ENCODE data around the gene ZFY.
A peak's percentile ranks its signal among the peaks of the same experiment; 100 is the strongest.
"Not testable (repeated sequence)": the region's sequence is repeated elsewhere in the genome, so short reads cannot be mapped to it uniquely, and the experiment has no call there.

Gene ZFY

DNA sequence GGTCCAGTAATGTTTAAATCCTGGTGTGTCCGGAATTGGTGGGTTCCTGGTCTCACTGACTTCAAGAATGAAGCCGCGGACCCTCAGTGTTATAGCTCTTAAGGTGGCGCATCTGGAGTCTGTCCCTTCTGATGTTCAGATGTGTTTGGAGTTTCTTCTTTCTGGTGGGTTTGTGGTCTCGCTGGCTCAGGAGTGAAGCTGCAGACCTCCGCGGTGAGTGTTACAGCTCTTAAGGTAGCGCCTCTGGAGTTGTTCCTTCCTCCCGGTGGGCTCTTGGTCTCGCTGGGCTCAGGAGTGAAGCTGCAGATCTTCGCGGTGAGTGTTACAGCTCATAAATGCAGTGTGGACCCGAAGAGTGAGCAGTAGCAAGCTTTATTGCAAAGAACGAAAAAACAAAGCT, 62.2 kb downstream of the ZFY start:
- not testable (repeated sequence) for ATAC-seq (replicated peaks); DNase-seq; H3K36me3 Mint-ChIP-seq (ENCODE audit: insufficient read depth); H3K9me3 Mint-ChIP-seq; H3K27ac Mint-ChIP-seq; H3K4me3 Mint-ChIP-seq; H3K27me3 Mint-ChIP-seq
- peaks cover 1 to 25% of the 10 kb centered on the region in 2 donors for H3K4me1 Mint-ChIP-seq (ENCODE audit: low read depth in 2 of 2)

- Mint-ChIP-seq H3K27ac (peak overlapping the region; percentile 91 to 95), H3K36me3 (ENCODE audit: insufficient read depth) (no peaks in the 10 kb centered on the region), H3K4me1 (ENCODE audit: low read depth in 2 of 2) (peaks cover 28 to 69% of the 10 kb centered on the region in 2 donors), H3K4me3 (peak overlapping the region; percentile 94 to 95), H3K9me3 (no peaks in the 10 kb centered on the region), H3K27me3 (no peaks in the 10 kb centered on the region)
- ATAC-seq (replicated peaks), result no peak
- DNase-seq, result no peak
Measured at GRCh38 chrY:3002190-3002589, 67.0 kb downstream of the ZFY start.

DNA sequence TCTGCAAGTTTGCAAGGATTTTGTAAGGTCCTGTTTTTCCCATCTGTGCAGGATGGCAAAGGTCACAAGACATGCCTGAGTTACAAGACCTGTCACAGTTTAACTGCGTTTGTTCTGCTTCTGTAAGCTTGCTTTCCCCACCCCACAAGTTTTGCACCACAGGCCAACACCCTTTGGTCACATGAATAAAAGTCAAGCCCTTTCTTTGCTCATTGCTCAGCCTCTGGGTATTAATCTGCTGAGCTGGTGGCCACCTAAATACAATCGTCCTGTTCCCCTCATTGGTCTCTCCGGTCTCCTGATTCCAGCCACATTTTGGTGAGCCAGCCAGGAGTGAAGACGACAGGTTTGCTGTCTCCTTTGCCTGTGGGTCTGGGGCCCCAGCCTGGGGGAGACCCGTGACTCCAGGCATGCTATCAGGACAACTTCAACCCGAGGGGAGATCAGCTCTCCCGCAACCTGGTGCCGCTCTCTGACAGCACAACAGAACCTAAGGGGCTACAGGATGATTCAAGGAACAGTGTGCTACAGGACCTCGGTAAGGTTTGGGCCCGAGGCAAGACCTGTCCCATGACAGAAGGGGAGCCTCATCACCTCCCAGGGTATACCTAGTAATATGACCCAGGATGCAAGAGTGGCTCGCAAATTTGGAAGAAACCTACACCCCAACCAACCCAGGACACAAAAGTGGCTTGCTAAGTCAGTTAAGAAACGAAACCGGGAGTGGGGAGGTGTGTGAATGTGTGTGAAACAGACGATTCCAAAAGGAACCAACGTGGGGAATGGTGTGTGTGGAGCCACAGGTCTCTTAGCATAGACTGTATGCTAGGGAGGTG, 67.7 kb downstream of the ZFY start:
- H3K36me3 Mint-ChIP-seq (ENCODE audit: insufficient read depth), result no peaks in the 10 kb centered on the region
- H3K27me3 Mint-ChIP-seq, result no peaks in the 10 kb centered on the region
- no peaks in the 10 kb centered on the region for H3K9me3 Mint-ChIP-seq
- peaks cover 28 to 76% of the 10 kb centered on the region in 2 donors for H3K4me1 Mint-ChIP-seq (ENCODE audit: low read depth in 2 of 2)
- DNase-seq, result peak in 1 of 3 experiments; percentile 29
- peak; percentile 38 for ATAC-seq (replicated peaks)
- peak overlapping the region; percentile 94 to 95 for H3K4me3 Mint-ChIP-seq
- peak overlapping the region; percentile 91 to 95 for H3K27ac Mint-ChIP-seq

GRCh38 chrY:3003516-3003830, 68.3 kb downstream of the ZFY start:
- Mint-ChIP-seq H3K27me3 (no peaks in the 10 kb centered on the region), H3K4me1 (ENCODE audit: low read depth in 2 of 2) (peaks cover 28 to 82% of the 10 kb centered on the region in 2 donors), H3K9me3 (no peaks in the 10 kb centered on the region), H3K36me3 (ENCODE audit: insufficient read depth) (no peaks in the 10 kb centered on the region), H3K4me3 (peak overlapping the region; percentile 94 to 95), H3K27ac (peak overlapping the region; percentile 91 to 95)
- DNase-seq (no peak), ATAC-seq (replicated peaks) (peak; percentile 61)

GRCh38 chrY:3003846-3004245, 68.7 kb downstream of the ZFY start:
- H3K9me3 Mint-ChIP-seq, result no peaks in the 10 kb centered on the region
- ATAC-seq (replicated peaks) (peak; percentile 78), DNase-seq (peak in 2 of 3 experiments; percentile 5 to 34)
- peak overlapping the region; percentile 91 to 95 for H3K27ac Mint-ChIP-seq
- peak overlapping the region; percentile 94 to 95 for H3K4me3 Mint-ChIP-seq
- peaks cover 28 to 84% of the 10 kb centered on the region in 2 donors for H3K4me1 Mint-ChIP-seq (ENCODE audit: low read depth in 2 of 2)
- no peaks in the 10 kb centered on the region for H3K27me3 Mint-ChIP-seq
- H3K36me3 Mint-ChIP-seq (ENCODE audit: insufficient read depth), result no peaks in the 10 kb centered on the region

- Mint-ChIP-seq H3K27ac (peak overlapping the region in 1 of 2 donors; percentile 83), H3K4me1 (ENCODE audit: low read depth in 2 of 2) (peaks cover 29 to 81% of the 10 kb centered on the region in 2 donors), H3K4me3 (peak overlapping the region; percentile 37 to 94)
- not testable (repeated sequence) for ATAC-seq (replicated peaks); H3K36me3 Mint-ChIP-seq (ENCODE audit: insufficient read depth); DNase-seq; H3K9me3 Mint-ChIP-seq; H3K27me3 Mint-ChIP-seq
Measured at GRCh38 chrY:3006031-3006430, 70.8 kb downstream of the ZFY start.

GRCh38 chrY:3007967-3008366, 72.8 kb downstream of the ZFY start:
- Mint-ChIP-seq H3K27ac (no peak overlapping the region), H3K27me3 (no peaks in the 10 kb centered on the region), H3K4me3 (peak overlapping the region in 1 of 2 donors; percentile 27), H3K4me1 (ENCODE audit: low read depth in 2 of 2) (peaks cover 26 to 71% of the 10 kb centered on the region in 2 donors), H3K36me3 (ENCODE audit: insufficient read depth) (no peaks in the 10 kb centered on the region), H3K9me3 (no peaks in the 10 kb centered on the region)
- ATAC-seq (replicated peaks), result no peak
- DNase-seq, result no peak

- Mint-ChIP-seq H3K27me3 (no peaks in the 10 kb centered on the region), H3K27ac (no peak overlapping the region), H3K9me3 (no peaks in the 10 kb centered on the region), H3K36me3 (ENCODE audit: insufficient read depth) (peaks cover 6% of the 10 kb centered on the region), H3K4me1 (ENCODE audit: low read depth in 2 of 2) (peaks cover 18 to 72% of the 10 kb centered on the region in 2 donors), H3K4me3 (no peak overlapping the region)
- no peak for DNase-seq
- ATAC-seq (replicated peaks), result no peak
Measured at GRCh38 chrY:3012226-3012625, 77.0 kb downstream of the ZFY start.

DNA sequence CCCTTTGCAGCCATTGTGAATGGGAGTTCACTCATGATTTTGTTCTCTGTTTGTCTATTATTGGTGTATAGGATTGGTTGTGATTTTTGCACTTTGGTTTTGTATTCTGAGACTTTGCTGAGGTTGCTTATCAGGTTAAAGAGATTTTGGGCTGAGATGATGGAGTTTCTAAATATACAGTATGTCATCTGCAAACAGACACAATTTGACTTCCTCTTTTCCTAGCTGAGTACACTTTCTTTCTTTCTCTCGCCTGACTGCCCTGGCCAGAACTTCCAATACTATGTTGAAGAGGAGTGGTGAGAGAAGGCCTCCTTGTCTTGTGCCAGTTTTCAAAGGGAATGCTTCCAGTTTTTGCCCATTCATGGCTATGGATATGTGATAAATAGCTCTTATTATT, 81.4 kb downstream of the ZFY start:
- peaks cover 17 to 75% of the 10 kb centered on the region in 2 donors for H3K4me1 Mint-ChIP-seq (ENCODE audit: low read depth in 2 of 2)
- no peaks in the 10 kb centered on the region for H3K9me3 Mint-ChIP-seq
- DNase-seq (no peak), ATAC-seq (replicated peaks) (no peak)
- no peaks in the 10 kb centered on the region for H3K27me3 Mint-ChIP-seq
- H3K27ac Mint-ChIP-seq, result peak overlapping the region; percentile 20 to 77
- H3K36me3 Mint-ChIP-seq (ENCODE audit: insufficient read depth), result peaks cover 10% of the 10 kb centered on the region
- H3K4me3 Mint-ChIP-seq, result no peak overlapping the region

DNA sequence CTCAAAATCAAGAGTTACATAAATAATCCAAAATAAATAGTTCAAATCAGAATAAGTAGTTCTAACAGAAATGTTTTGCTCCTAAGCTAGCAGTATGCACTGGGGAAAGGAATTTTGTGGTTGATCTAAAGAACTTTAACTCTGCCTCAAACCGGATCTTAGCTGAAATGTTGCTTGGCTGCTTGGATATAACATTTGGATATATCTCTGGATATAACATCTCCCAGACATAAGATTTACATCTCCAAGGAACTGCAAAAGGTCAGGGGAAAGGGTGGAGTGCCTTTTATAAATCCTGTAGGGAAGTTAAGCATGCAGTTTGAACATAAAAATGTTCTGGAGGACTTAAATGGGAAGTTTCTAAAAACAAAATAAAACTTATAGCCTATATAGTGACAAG, 83.4 kb downstream of the ZFY start:
- Mint-ChIP-seq H3K27ac (peak overlapping the region in 1 of 2 donors; percentile 26), H3K4me3 (no peak overlapping the region), H3K36me3 (ENCODE audit: insufficient read depth) (peaks cover 6% of the 10 kb centered on the region), H3K4me1 (ENCODE audit: low read depth in 2 of 2) (peaks cover 21 to 81% of the 10 kb centered on the region in 2 donors), H3K27me3 (no peaks in the 10 kb centered on the region), H3K9me3 (no peaks in the 10 kb centered on the region)
- DNase-seq (no peak), ATAC-seq (replicated peaks) (no peak)

- Mint-ChIP-seq H3K27ac (peak overlapping the region in 1 of 2 donors; percentile 65), H3K4me1 (ENCODE audit: low read depth in 2 of 2) (peaks cover 21 to 77% of the 10 kb centered on the region in 2 donors), H3K4me3 (no peak overlapping the region), H3K36me3 (ENCODE audit: insufficient read depth) (peaks cover 6% of the 10 kb centered on the region), H3K9me3 (no peaks in the 10 kb centered on the region), H3K27me3 (no peaks in the 10 kb centered on the region)
- ATAC-seq (replicated peaks), result no peak
- DNase-seq, result no peak
Measured at GRCh38 chrY:3019584-3019983, 84.4 kb downstream of the ZFY start.

GRCh38 chrY:3021176-3021575, 86.0 kb downstream of the ZFY start:
- H3K4me1 Mint-ChIP-seq (ENCODE audit: low read depth in 2 of 2), result peaks cover 16 to 71% of the 10 kb centered on the region in 2 donors
- no peak for DNase-seq
- no peak overlapping the region for H3K4me3 Mint-ChIP-seq
- no peaks in the 10 kb centered on the region for H3K9me3 Mint-ChIP-seq
- peak overlapping the region in 1 of 2 donors; percentile 88 for H3K27ac Mint-ChIP-seq
- no peak for ATAC-seq (replicated peaks)
- peaks cover 3% of the 10 kb centered on the region for H3K36me3 Mint-ChIP-seq (ENCODE audit: insufficient read depth)
- H3K27me3 Mint-ChIP-seq, result no peaks in the 10 kb centered on the region

DNA sequence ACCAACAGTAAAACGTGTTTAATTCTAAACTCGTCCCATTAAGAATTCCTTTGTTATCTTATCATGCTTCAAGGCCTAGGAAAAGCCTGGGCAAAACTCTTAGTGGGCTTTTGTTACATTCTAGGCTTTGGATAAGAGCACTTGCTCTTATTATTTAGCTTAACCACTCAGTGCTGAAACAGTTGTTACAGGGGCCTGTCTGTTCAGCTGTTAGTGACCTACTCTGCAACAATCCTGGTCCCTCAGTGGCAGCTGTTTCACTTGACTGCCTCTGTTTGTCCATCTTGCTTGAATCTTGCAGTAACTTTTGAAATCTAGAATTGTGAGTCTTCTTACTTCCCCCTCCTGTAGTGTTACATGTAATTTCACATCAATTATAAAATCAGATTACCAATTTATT, 88.4 kb downstream of the ZFY start:
- peaks cover 10 to 67% of the 10 kb centered on the region in 2 donors for H3K4me1 Mint-ChIP-seq (ENCODE audit: low read depth in 2 of 2)
- peak overlapping the region in 1 of 2 donors; percentile 84 for H3K27ac Mint-ChIP-seq
- peaks cover 3% of the 10 kb centered on the region for H3K36me3 Mint-ChIP-seq (ENCODE audit: insufficient read depth)
- DNase-seq (no peak), ATAC-seq (replicated peaks) (no peak)
- no peaks in the 10 kb centered on the region for H3K9me3 Mint-ChIP-seq
- H3K4me3 Mint-ChIP-seq, result peak overlapping the region in 1 of 2 donors; percentile 23
- H3K27me3 Mint-ChIP-seq, result no peaks in the 10 kb centered on the region

GRCh38 chrY:3025357-3025756, 90.2 kb downstream of the ZFY start:
- Mint-ChIP-seq H3K4me1 (ENCODE audit: low read depth in 2 of 2) (peaks cover 20 to 69% of the 10 kb centered on the region in 2 donors), H3K4me3 (no peak overlapping the region), H3K36me3 (ENCODE audit: insufficient read depth) (peaks cover under 1% of the 10 kb centered on the region), H3K9me3 (no peaks in the 10 kb centered on the region), H3K27ac (peak overlapping the region in 1 of 2 donors; percentile 84), H3K27me3 (no peaks in the 10 kb centered on the region)
- no peak for DNase-seq
- ATAC-seq (replicated peaks), result no peak

All from effector memory CD8-positive, alpha-beta T cell (primary cell).